Upper lobe of left lung (tissue), 6 donors: ENCODE measurements around the gene KERA. TPM values are rescaled to one million over a fixed set of nuclear protein-coding genes. Genes with fewer than 3 reads are reported as not detected.

ENCODE experiments used
- ATAC-seq, 2 donors: fragments of 200-7000 bp; cut with Tn5 transposase; one replicate each; pipeline ENCODE4 v1.9.1; 2022; ENCODE audit warnings: mild to moderate bottlenecking in 2 of 2, moderate library complexity in 2 of 2; ENCODE audit not compliant: low FRiP score in 2 of 2
- DNase-seq, 2 donors: peaks; one replicate each; pipeline ENCODE4 v3.0.0-alpha.2; 2019 to 2020
- H3K27ac ChIP-seq, 4 donors: fragments of 200-600 bp; sonication (generic); one replicate each; pipeline ENCODE4 v1.5.1; 2016 to 2019
- H3K27me3 ChIP-seq, 4 donors: fragments of 200-600 bp; sonication (generic); one replicate each; pipeline ENCODE4 v1.5.1; 2017 to 2019
- H3K36me3 ChIP-seq, 4 donors: fragments of 200-600 bp; sonication (generic); one replicate each; pipeline ENCODE4 v1.5.1; 2016 to 2019
- H3K4me1 ChIP-seq, 4 donors: fragments of 200-600 bp; sonication (generic); one replicate each; pipeline ENCODE4 v1.5.1; 2018 to 2019
- H3K4me3 ChIP-seq, 4 donors: fragments of 200-600 bp; sonication (generic); one replicate each; pipeline ENCODE4 v1.5.1; 2017 to 2019; ENCODE audit warnings: mild to moderate bottlenecking in 2 of 4, moderate library complexity in 1 of 4
- H3K9me3 ChIP-seq, 4 donors: fragments of 200-600 bp; sonication (generic); one replicate each; pipeline ENCODE4 v1.5.1; 2018 to 2019
- CTCF ChIP-seq, 6 experiments: fragments of 450-650 bp in 4 of 6; fragments of 200-600 bp in 2 of 6; sonication (generic) in 2 of 6; IDR thresholded peaks; one replicate each; pipeline ENCODE4 v1.5.1; 2016 to 2019; ENCODE audit warnings: antibody characterized with exemption in 6 of 6
- EP300 ChIP-seq, 4 donors: sonication (generic); formaldehyde crosslinking; IDR thresholded peaks; one replicate each; pipeline ENCODE4 v1.5.1; 2017; ENCODE audit warnings: antibody characterized with exemption in 4 of 4, control low read depth in 2 of 4
- POLR2A ChIP-seq, 4 donors: fragments of 450-650 bp; IDR thresholded peaks; one replicate each; pipeline ENCODE4 v1.5.1; 2016 to 2017; ENCODE audit warnings: antibody characterized with exemption in 4 of 4, mild to moderate bottlenecking in 2 of 4
- POLR2AphosphoS5 ChIP-seq, 2 donors: sonication (generic); formaldehyde crosslinking; IDR thresholded peaks; one replicate each; pipeline ENCODE4 v1.5.1; 2017; ENCODE audit warnings: antibody characterized with exemption in 2 of 2
- WGBS, 2 donors: methylation state at CpG; one replicate each; pipeline ENCODE4 v1.1.5; 2017 to 2018; 5-methylcytosine and 5-hydroxymethylcytosine counted together
- total RNA-seq, 6 donors: library from RNA; depleted of rRNA in 4 of 6; stranded (reverse); fragments of >200 nt in 4 of 6; gene quantifications; one replicate each; pipeline versions ENCODE4 v1.1.0 to v1.2.1, GENCODE V29; 2016 to 2021
- donor health status: DM: no; HTN: no; CAD: no; lungs with moderate emphysema.
- donor health status: DM: no; HTN: yes; CAD: no; lungs with severe emphysema.

KERA gene
- total RNA-seq, 6 donors from 2014 or later = not detected

GRCh38 chr12:91043408-91043807, 14.4 kb downstream of the KERA start:
- no peaks in the 10 kb centered on the region for H3K27me3 ChIP-seq
- DNase-seq = no peak

GRCh38 chr12:91040096-91040755, 17.6 kb downstream of the KERA start:
- DNase-seq = no peak
- ATAC-seq = peak in 1 of 2 donors; percentile 28

More at GRCh38 chr12:91043408-91043807, 14.4 kb downstream of the KERA start:
- no peak for ATAC-seq
- TF ChIP-seq EP300 (IDR thresholded peaks at IDR 0.05) = no peak
- no peak for TF ChIP-seq CTCF (IDR thresholded peaks at IDR 0.05)
- TF ChIP-seq POLR2A (IDR thresholded peaks at IDR 0.05) = no peak
- TF ChIP-seq POLR2AphosphoS5 (IDR thresholded peaks at IDR 0.05) = no peak
- H3K36me3 ChIP-seq = no peaks in the 10 kb centered on the region
- no peaks in the 10 kb centered on the region for H3K9me3 ChIP-seq
- H3K4me1 ChIP-seq = no peaks in the 10 kb centered on the region
- no peak overlapping the region for H3K27ac ChIP-seq
- H3K4me3 ChIP-seq = no peak overlapping the region
- 71 to 74% methylated on average over 4 of the region's 4 CpGs for WGBS, 2 donors

GRCh38 chr12:91037276-91037675, 20.5 kb downstream of the KERA start:
- ATAC-seq (peak in 1 of 2 donors; percentile 31), DNase-seq (no peak)
- Histone ChIP-seq H3K27ac (no peak overlapping the region), H3K9me3 (no peaks in the 10 kb centered on the region), H3K36me3 (no peaks in the 10 kb centered on the region), H3K27me3 (no peaks in the 10 kb centered on the region), H3K4me1 (no peaks in the 10 kb centered on the region), H3K4me3 (no peak overlapping the region)
- no peak for TF ChIP-seq POLR2AphosphoS5 (IDR thresholded peaks at IDR 0.05)
- TF ChIP-seq POLR2A (IDR thresholded peaks at IDR 0.05) = no peak
- no peak for TF ChIP-seq EP300 (IDR thresholded peaks at IDR 0.05)
- no peak for TF ChIP-seq CTCF (IDR thresholded peaks at IDR 0.05)

More at GRCh38 chr12:91040096-91040755, 17.6 kb downstream of the KERA start:
- 71 to 72% methylated on average over 1 of the region's 1 CpG for WGBS, 2 donors
- no peak overlapping the region for H3K4me3 ChIP-seq
- no peaks in the 10 kb centered on the region for H3K4me1 ChIP-seq
- no peaks in the 10 kb centered on the region for H3K9me3 ChIP-seq
- TF ChIP-seq POLR2A (IDR thresholded peaks at IDR 0.05) (no peak), CTCF (IDR thresholded peaks at IDR 0.05) (no peak), EP300 (IDR thresholded peaks at IDR 0.05) (no peak), POLR2AphosphoS5 (IDR thresholded peaks at IDR 0.05) (no peak)
- H3K27me3 ChIP-seq = no peaks in the 10 kb centered on the region
- no peaks in the 10 kb centered on the region for H3K36me3 ChIP-seq
- no peak overlapping the region for H3K27ac ChIP-seq

GRCh38 chr12:91033251-91033650, 24.6 kb downstream of the KERA start:
- ATAC-seq (no peak), DNase-seq (no peak)
- TF ChIP-seq POLR2AphosphoS5 (IDR thresholded peaks at IDR 0.05) = no peak
- no peak for TF ChIP-seq EP300 (IDR thresholded peaks at IDR 0.05)
- TF ChIP-seq CTCF (IDR thresholded peaks at IDR 0.05) = no peak
- no peak for TF ChIP-seq POLR2A (IDR thresholded peaks at IDR 0.05)
- Histone ChIP-seq H3K36me3 (no peaks in the 10 kb centered on the region), H3K4me1 (no peaks in the 10 kb centered on the region), H3K27ac (no peak overlapping the region), H3K4me3 (no peak overlapping the region), H3K27me3 (no peaks in the 10 kb centered on the region), H3K9me3 (no peaks in the 10 kb centered on the region)
- 60 to 65% methylated on average over 2 of the region's 2 CpGs for WGBS, 2 donors
